GM12891 (cell line): ENCODE results near the gene NEMP2.

Experiments used
- PAX5 ChIP-seq: IDR thresholded peaks from 2 replicates; pipeline ENCODE4 v1.6.1; 2011; ENCODE audit warnings: low read length, moderate library complexity, mild to moderate bottlenecking; ENCODE audit not compliant: insufficient read depth, severe bottlenecking
- POLR2A ChIP-seq: IDR thresholded peaks from 2 replicates; pipeline ENCODE4 v1.6.1; 2011; ENCODE audit warnings: low read depth, low read length, control low read depth
- POLR2AphosphoS5 ChIP-seq: IDR thresholded peaks from 2 replicates; pipeline ENCODE4 v1.6.1; 2011; ENCODE audit warnings: low read depth, low read length, control low read depth
- SPI1 ChIP-seq: IDR thresholded peaks from 2 replicates; pipeline ENCODE4 v1.6.1; 2011; ENCODE audit warnings: low read depth, low read length, control low read depth
- TAF1 ChIP-seq: IDR thresholded peaks from 2 replicates; pipeline ENCODE4 v1.6.1; 2011; ENCODE audit warnings: low read depth, low read length, control low read depth

DNA sequence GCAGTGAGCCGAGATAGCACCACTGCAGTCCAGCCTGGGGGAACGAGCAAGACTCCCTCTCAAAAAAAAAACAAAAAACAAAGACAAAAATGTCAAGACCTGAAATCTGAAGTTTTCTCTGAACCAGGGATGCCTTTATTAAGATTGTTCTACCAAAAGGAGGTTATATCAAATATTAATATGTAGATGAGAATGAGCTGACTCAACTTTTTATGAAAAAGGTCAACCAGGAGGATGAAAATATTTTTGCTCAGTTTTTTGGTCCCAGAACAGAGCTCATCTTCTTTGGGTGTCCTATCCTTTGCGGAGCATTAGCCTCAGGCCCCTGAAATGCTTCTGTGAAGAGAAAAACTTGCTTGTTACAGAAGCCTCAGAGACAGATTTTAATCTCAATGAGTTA lies 44.0 kb downstream of the NEMP2 start:
- no peak for TF ChIP-seq POLR2AphosphoS5
- no peak for TF ChIP-seq SPI1
- no peak for TF ChIP-seq POLR2A
- no peak for TF ChIP-seq TAF1
- no peak for TF ChIP-seq PAX5
